Measurements from ENCODE around the gene ZBTB7C. TPM values are rescaled to one million over a fixed set of nuclear protein-coding genes. Genes with fewer than 3 reads are reported as not detected.

The ZBTB7C gene
- total RNA-seq, 4 donors from 2014 or later, result 26.0 to 50.6 (median 46.2) TPM

GRCh38 chr18:48352051-48352755, 57.0 kb downstream of the ZBTB7C start:
- DNase-seq (ENCODE audit: low spot score in 2 of 2), result peak in 1 of 2 donors; percentile 44
- Histone ChIP-seq H3K9me3 (no peaks in the 10 kb centered on the region), H3K36me3 (no peaks in the 10 kb centered on the region), H3K4me3 (no peak overlapping the region), H3K27me3 (no peaks in the 10 kb centered on the region), H3K27ac (no peak overlapping the region), H3K4me1 (peaks cover 19% of the 10 kb centered on the region)
- TF ChIP-seq POLR2A (IDR thresholded peaks at IDR 0.05) (no peak), POLR2AphosphoS5 (IDR thresholded peaks at IDR 0.05) (no peak), EP300 (IDR thresholded peaks at IDR 0.05) (no peak), CTCF (IDR thresholded peaks at IDR 0.05) (no peak)
- 78% methylated on average over 2 of the region's 4 CpGs for WGBS

GRCh38 chr18:48351216-48352050, 57.8 kb downstream of the ZBTB7C start:
- peak in 1 of 2 donors; percentile 29 for DNase-seq (ENCODE audit: low spot score in 2 of 2)
- no peak overlapping the region for H3K27ac ChIP-seq
- no peaks in the 10 kb centered on the region for H3K27me3 ChIP-seq
- H3K4me3 ChIP-seq, result no peak overlapping the region
- no peak for TF ChIP-seq POLR2A (IDR thresholded peaks at IDR 0.05)
- TF ChIP-seq EP300 (IDR thresholded peaks at IDR 0.05), result no peak
- TF ChIP-seq CTCF (IDR thresholded peaks at IDR 0.05), result no peak
- TF ChIP-seq POLR2AphosphoS5 (IDR thresholded peaks at IDR 0.05), result no peak
- H3K9me3 ChIP-seq, result no peaks in the 10 kb centered on the region
- peaks cover 14% of the 10 kb centered on the region for H3K4me1 ChIP-seq
- WGBS, result 72% methylated on average over 11 of the region's 12 CpGs
- H3K36me3 ChIP-seq, result no peaks in the 10 kb centered on the region

- TF ChIP-seq POLR2AphosphoS5 (IDR thresholded peaks at IDR 0.05) (no peak), EP300 (IDR thresholded peaks at IDR 0.05) (no peak), CTCF (IDR thresholded peaks at IDR 0.05) (no peak), POLR2A (IDR thresholded peaks at IDR 0.05) (no peak)
- Histone ChIP-seq H3K9me3 (no peaks in the 10 kb centered on the region), H3K4me1 (peaks cover 4% of the 10 kb centered on the region), H3K27ac (no peak overlapping the region), H3K27me3 (no peaks in the 10 kb centered on the region), H3K4me3 (no peak overlapping the region), H3K36me3 (no peaks in the 10 kb centered on the region)
- DNase-seq (ENCODE audit: low spot score in 2 of 2), result peak in 1 of 2 donors; percentile 27
- 97% methylated on average over 2 of the region's 2 CpGs for WGBS
Observed at GRCh38 chr18:48348739-48349138, 60.4 kb downstream of the ZBTB7C start.

- no peak for TF ChIP-seq POLR2AphosphoS5 (IDR thresholded peaks at IDR 0.05)
- no peak for TF ChIP-seq CTCF (IDR thresholded peaks at IDR 0.05)
- no peak for TF ChIP-seq EP300 (IDR thresholded peaks at IDR 0.05)
- 78% methylated on average over 3 of the region's 3 CpGs for WGBS
- Histone ChIP-seq H3K9me3 (no peaks in the 10 kb centered on the region), H3K36me3 (no peaks in the 10 kb centered on the region), H3K27me3 (no peaks in the 10 kb centered on the region), H3K4me3 (no peak overlapping the region), H3K4me1 (peaks cover 4% of the 10 kb centered on the region), H3K27ac (no peak overlapping the region)
- DNase-seq (ENCODE audit: low spot score in 2 of 2), result peak in 1 of 2 donors; percentile 35
Observed at GRCh38 chr18:48347756-48348326, 61.3 kb downstream of the ZBTB7C start.

GRCh38 chr18:48345596-48345995, 63.6 kb downstream of the ZBTB7C start:
- no peak overlapping the region for H3K27ac ChIP-seq
- peaks cover 4% of the 10 kb centered on the region for H3K4me1 ChIP-seq
- H3K36me3 ChIP-seq, result no peaks in the 10 kb centered on the region
- peak; percentile 49 to 64 for DNase-seq (ENCODE audit: low spot score in 2 of 2)
- H3K9me3 ChIP-seq, result no peaks in the 10 kb centered on the region
- no peaks in the 10 kb centered on the region for H3K27me3 ChIP-seq
- TF ChIP-seq CTCF (IDR thresholded peaks at IDR 0.05) (peak in 1 of 2 donors; percentile 18), POLR2AphosphoS5 (IDR thresholded peaks at IDR 0.05) (no peak)
- H3K4me3 ChIP-seq, result no peak overlapping the region
- 94% methylated on average over 2 of the region's 2 CpGs for WGBS
